PC-3 (cell line): Measurements from ENCODE around the gene PRKCE. TPM values are rescaled to one million over a fixed set of nuclear protein-coding genes. Genes with fewer than 3 reads are reported as not detected.

ENCODE experiments used
- ATAC-seq: fragments of 200-7000 bp; cut with Tn5 transposase; 2 replicates; pipeline ENCODE4 v1.9.1; 2020; ENCODE audit warnings: mild to moderate bottlenecking, moderate library complexity
- BruUV-seq: library from RNA; stranded (reverse); fragments of 400-500 nt; replicated peaks from 2 replicates; lab custom pipeline; 2021; lab: Mats Ljungman, UMichigan
- CTCF ChIA-PET: fragments of 300-600 bp; sonication (Branson Sonifier 250); formaldehyde crosslinking; loops from one replicate; lab custom pipeline; 2022; ENCODE audit warnings: antibody characterized with exemption; lab: Charles Lee
- POLR2A ChIA-PET: fragments of 300-600 bp; sonication (Branson Sonifier 250); formaldehyde crosslinking; loops from one replicate; lab custom pipeline; 2022; ENCODE audit warnings: antibody characterized with exemption; ENCODE audit not compliant: unreplicated experiment; lab: Charles Lee
- DNase-seq: peaks from one replicate; pipeline ENCODE4 v3.0.0-alpha.2; 2015
- H2AFZ ChIP-seq: fragments of 300-600 bp; sonication (generic); 2 replicates; pipeline ENCODE4 v1.6.0; 2016; ENCODE audit warnings: antibody characterized with exemption, low read length
- H3F3A ChIP-seq: fragments of 300-600 bp; sonication (generic); one replicate; pipeline ENCODE4 v1.6.0; 2017; ENCODE audit warnings: antibody characterized with exemption, low read length, control low read depth, mild to moderate bottlenecking; ENCODE audit not compliant: unreplicated experiment
- H3K27ac ChIP-seq: fragments of 300-600 bp; sonication (generic); 2 replicates; pipeline ENCODE4 v1.5.1; 2016; ENCODE audit warnings: mild to moderate bottlenecking, low read length
- H3K27me3 ChIP-seq: fragments of 300-600 bp; sonication (generic); 2 replicates; pipeline ENCODE4 v1.6.1; 2016; ENCODE audit warnings: low read length, mixed read lengths
- H3K36me3 ChIP-seq: fragments of 300-600 bp; sonication (generic); 2 replicates; pipeline ENCODE4 v1.6.1; 2016; ENCODE audit warnings: low read depth, mixed run types, low read length, mixed read lengths
- H3K4me1 ChIP-seq: fragments of 300-600 bp; sonication (generic); 2 replicates; pipeline ENCODE4 v1.5.1; 2016; ENCODE audit warnings: low read length; ENCODE audit not compliant: insufficient read depth
- H3K4me2 ChIP-seq: fragments of 300-600 bp; sonication (generic); 2 replicates; pipeline ENCODE4 v1.6.0; 2016; ENCODE audit warnings: low read length
- H3K4me3 ChIP-seq: fragments of 300-600 bp; sonication (generic); 2 replicates; pipeline ENCODE4 v1.5.1; 2016; ENCODE audit warnings: mild to moderate bottlenecking, low read length, mixed read lengths
- H3K79me2 ChIP-seq: fragments of 300-600 bp; sonication (generic); 2 replicates; pipeline ENCODE4 v1.6.1; 2017; ENCODE audit warnings: low read length, mixed read lengths
- H3K9ac ChIP-seq: fragments of 300-600 bp; sonication (generic); 2 replicates; pipeline ENCODE4 v1.6.0; 2016; ENCODE audit warnings: mild to moderate bottlenecking, low read length
- H3K9me2 ChIP-seq: fragments of 300-600 bp; sonication (generic); replicated peaks from 2 replicates; pipeline ENCODE4 v1.6.1; 2016; ENCODE audit warnings: mixed run types, low read length, mixed read lengths
- H3K9me3 ChIP-seq: fragments of 300-600 bp; sonication (generic); 2 replicates; pipeline ENCODE4 v1.6.1; 2016; ENCODE audit warnings: low read length, mixed read lengths
- H4K20me1 ChIP-seq: fragments of 300-600 bp; sonication (generic); 2 replicates; pipeline ENCODE4 v1.6.1; 2016; ENCODE audit warnings: low read length, mixed read lengths
- CTCF ChIP-seq: fragments of 300-600 bp; sonication (generic); conservative IDR thresholded peaks from 2 replicates; pipeline ENCODE4 v1.5.1; 2017; ENCODE audit warnings: antibody characterized with exemption, low read depth, mild to moderate bottlenecking, low read length
- EZH2 ChIP-seq: fragments of 300-600 bp; sonication (generic); IDR thresholded peaks from one replicate; pipeline ENCODE4 v1.6.1; 2017; ENCODE audit warnings: antibody characterized with exemption, mild to moderate bottlenecking, low read length; ENCODE audit not compliant: unreplicated experiment
- EZH2phosphoT487 ChIP-seq: fragments of 300-600 bp; sonication (generic); IDR thresholded peaks from 2 replicates; pipeline ENCODE4 v1.6.1; 2018; ENCODE audit warnings: mild to moderate bottlenecking, antibody characterized with exemption, low read length, borderline replicate concordance
- intact Hi-C: fragments of 100-400 bp; cut with micrococcal nuclease; formaldehyde crosslinking; loops from 2 replicates; pipeline ENCODE4 v1.9.0; 2023
- total RNA-seq: library from RNA; depleted of rRNA; stranded (reverse); fragments of >200 nt; gene quantifications from 2 replicates; pipeline ENCODE4 v1.2.3, GENCODE V29; 2014

The PRKCE gene
- total RNA-seq, 1 experiment from 2014 or later = 7.0 TPM

GRCh38 chr2:45649858-45650811 lies 1.3 kb upstream of the PRKCE start:
- Histone ChIP-seq H2AFZ (peak overlapping the region; percentile 100), H3K79me2 (peaks cover 36% of the 10 kb centered on the region), H3K4me2 (peak overlapping the region; percentile 100), H3K9me2 (no peaks in the 10 kb centered on the region), H3K9ac (peak overlapping the region; percentile 74), H3K27me3 (no peaks in the 10 kb centered on the region), H3K27ac (0 out of 2 replicates have a peak overlapping the region, but pooled peaks have one; percentile 33), H3F3A (no peaks in the 10 kb centered on the region), H3K36me3 (no peaks in the 10 kb centered on the region), H3K4me3 (peak overlapping the region; percentile 100), H4K20me1 (no peaks in the 10 kb centered on the region), H3K9me3 (no peaks in the 10 kb centered on the region), H3K4me1 (peaks cover 18% of the 10 kb centered on the region)
- ATAC-seq (peak; percentile 26), DNase-seq (peak; percentile 58)
- no TSS peak for BruUV-seq
- intact Hi-C loops = loop anchor here (1.0 to 5.0 kb wide), 3 partner anchors 37 to 286 kb away; no protein-coding TSS in a partner anchor
- CTCF ChIA-PET = interaction anchor here (0.5 to 1.2 kb wide), 10 partner anchors 39 to 514 kb away, joined by 3 to 12 read pairs (median 3); partner anchors contain the start of gene SRBD1
- POLR2A ChIA-PET = interaction anchor here (0.7 kb wide), 2 partner anchors 49 to 647 kb away, joined by 3 to 5 read pairs; partner anchors contain the start of gene EPAS1
- TF ChIP-seq CTCF (no peak), EZH2phosphoT487 (no peak), EZH2 (no peak)

DNA sequence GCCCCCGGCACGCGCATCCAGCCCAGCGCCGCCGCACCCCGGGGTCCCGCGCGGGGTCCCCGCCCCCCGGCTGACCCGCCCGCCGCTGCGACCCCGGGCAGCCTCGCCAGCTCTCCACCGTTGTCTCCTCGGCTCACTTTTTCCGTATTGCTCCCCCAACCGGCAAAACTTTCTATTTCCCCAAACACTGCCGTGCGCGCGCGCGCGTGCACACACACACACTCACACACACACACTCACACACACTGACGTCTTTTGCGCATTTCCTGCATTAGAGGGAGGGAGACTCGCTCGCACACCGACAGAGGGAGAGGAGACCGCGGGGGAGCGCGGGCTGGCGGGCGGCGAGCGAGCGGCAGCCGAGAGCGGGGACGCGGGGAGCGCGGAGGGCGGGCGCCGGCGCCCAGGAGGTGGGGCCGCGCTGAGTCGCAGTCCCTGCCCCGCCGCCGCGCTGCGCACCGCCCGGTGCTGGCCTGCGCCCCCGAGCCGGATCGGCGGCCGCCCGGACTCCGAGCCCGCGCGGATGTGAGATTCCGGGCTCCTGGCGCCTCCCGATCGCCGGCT lies 542 bp upstream of the PRKCE start:
- ChIA-PET POLR2A (no interaction called here), CTCF (interaction anchor here (0.6 to 1.0 kb wide), 3 partner anchors 128 to 285 kb away, joined by 3 read pairs; no protein-coding TSS in a partner anchor)
- Histone ChIP-seq H3K4me3 (peak overlapping the region; percentile 100), H3K27me3 (no peaks in the 10 kb centered on the region), H3K36me3 (no peaks in the 10 kb centered on the region), H3K9ac (peak overlapping the region; percentile 74), H3K4me2 (peak overlapping the region; percentile 100), H3K79me2 (peaks cover 41% of the 10 kb centered on the region), H3K9me2 (no peaks in the 10 kb centered on the region), H3K9me3 (no peaks in the 10 kb centered on the region), H2AFZ (peak overlapping the region; percentile 100), H3F3A (no peaks in the 10 kb centered on the region), H4K20me1 (no peaks in the 10 kb centered on the region), H3K27ac (peak overlapping the region; percentile 47), H3K4me1 (peaks cover 18% of the 10 kb centered on the region)
- intact Hi-C loops = loop anchor here (1.0 to 5.0 kb wide), 3 partner anchors 36 to 288 kb away; no protein-coding TSS in a partner anchor
- ATAC-seq (peak; percentile 74), DNase-seq (peak; percentile 95)
- TF ChIP-seq CTCF (peak; percentile 54), EZH2phosphoT487 (no peak), EZH2 (no peak)
- no TSS peak for BruUV-seq
